Thyroid gland (tissue), 4 donors: ENCODE data around the gene PHB1.

Experiments used
- CTCF ChIP-seq, 6 experiments: fragments of 200-600 bp in 3 of 6; fragments of 450-650 bp in 3 of 6; sonication (generic) in 3 of 6; IDR thresholded peaks; one replicate each; pipeline ENCODE4 v1.5.1; 2016 to 2019; ENCODE audit warnings: antibody characterized with exemption in 6 of 6, mild to moderate bottlenecking in 2 of 6, inconsistent platforms in 1 of 6, moderate library complexity in 1 of 6
- POLR2A ChIP-seq, 2 donors: fragments of 450-650 bp; IDR thresholded peaks; one replicate each; pipeline ENCODE4 v1.6.1; 2017; ENCODE audit warnings: antibody characterized with exemption in 2 of 2, mild to moderate bottlenecking in 2 of 2, moderate library complexity in 1 of 2

DNA sequence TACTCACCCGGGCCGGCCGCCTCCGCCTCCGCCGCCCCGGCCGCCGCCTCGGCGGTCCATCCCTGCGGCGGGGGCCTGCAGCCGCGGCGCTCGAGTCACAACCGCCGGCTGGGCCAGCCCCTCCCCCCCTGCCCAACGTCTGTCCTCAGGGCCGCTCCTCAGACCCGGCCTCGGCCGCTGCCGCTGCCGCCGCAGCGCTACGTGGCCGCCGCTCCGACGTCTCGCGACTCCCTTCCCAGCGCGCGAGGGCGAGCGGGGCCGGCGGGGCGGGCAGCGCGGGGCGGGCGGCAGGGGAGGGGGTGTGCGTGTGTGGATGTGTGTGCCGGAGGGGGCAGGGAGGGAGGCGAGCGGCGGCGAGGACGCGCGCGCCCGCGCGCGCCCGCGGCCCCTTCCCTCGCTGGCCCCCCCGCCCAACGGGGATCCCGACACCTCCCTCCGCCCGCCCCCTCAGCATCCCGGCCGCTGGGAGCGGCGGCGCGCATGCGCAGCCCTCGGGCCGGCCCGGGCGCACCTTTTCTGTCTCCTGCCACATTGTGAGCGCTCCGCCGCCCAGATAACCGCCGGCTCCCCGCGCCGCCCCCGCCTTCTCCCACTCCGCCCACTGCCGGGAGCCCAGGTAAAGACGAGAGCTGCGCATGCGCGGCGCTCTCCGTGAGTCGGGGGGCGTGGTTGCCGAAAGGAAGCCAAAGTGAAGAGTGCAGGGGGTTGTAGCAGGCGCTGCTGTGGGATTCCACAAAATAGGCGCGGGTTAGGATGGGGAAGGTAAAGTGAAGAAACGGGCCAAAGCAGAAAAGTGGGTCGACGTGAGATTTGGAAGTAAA is 52.6 kb downstream of the PHB1 start, which contains the start of gene ZNF652:
- TF ChIP-seq CTCF (IDR thresholded peaks at IDR 0.05) (peak in 1 of 6 experiments; percentile 3), POLR2A (IDR thresholded peaks at IDR 0.05) (peak in 1 of 2 donors; percentile 44)
